ENCODE results near the gene C6orf132.

DNA sequence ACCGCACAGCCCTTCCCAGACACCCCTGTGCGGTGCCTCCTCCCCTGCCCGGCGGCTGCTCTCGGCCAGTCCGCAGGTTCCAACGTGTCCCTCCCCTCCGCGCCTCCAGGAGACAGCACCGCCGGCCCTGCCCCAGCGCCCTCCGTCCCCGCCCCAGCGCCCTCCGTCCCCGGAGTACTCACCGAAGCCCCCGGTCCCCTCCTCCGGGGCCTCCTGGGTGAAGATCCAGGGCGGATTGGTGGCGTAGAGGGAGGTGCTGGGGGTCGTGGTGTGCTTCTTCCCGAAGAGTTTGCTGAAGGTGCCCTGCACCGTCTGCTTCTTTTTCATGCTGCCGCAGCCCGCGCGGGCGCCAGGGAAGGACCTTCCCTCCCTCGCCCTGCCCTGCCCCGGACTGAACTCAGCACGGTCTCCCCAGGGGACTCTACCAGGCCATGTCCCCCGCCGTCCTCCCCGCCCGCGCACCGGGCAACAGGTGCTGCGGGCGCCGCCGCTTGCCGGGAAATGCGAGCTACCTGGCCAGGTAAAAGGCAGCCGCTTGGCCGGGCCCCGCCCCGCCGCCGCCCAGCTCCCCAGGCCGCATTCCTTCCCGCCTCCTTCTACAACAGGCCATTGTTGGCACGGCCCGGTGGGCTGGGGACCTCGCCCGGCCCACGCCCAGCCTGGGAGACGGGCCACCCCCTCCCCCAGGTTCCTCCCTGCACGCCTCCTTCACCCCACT lies at the start of gene C6orf132:
- TF ChIP-seq, protein P1, sequence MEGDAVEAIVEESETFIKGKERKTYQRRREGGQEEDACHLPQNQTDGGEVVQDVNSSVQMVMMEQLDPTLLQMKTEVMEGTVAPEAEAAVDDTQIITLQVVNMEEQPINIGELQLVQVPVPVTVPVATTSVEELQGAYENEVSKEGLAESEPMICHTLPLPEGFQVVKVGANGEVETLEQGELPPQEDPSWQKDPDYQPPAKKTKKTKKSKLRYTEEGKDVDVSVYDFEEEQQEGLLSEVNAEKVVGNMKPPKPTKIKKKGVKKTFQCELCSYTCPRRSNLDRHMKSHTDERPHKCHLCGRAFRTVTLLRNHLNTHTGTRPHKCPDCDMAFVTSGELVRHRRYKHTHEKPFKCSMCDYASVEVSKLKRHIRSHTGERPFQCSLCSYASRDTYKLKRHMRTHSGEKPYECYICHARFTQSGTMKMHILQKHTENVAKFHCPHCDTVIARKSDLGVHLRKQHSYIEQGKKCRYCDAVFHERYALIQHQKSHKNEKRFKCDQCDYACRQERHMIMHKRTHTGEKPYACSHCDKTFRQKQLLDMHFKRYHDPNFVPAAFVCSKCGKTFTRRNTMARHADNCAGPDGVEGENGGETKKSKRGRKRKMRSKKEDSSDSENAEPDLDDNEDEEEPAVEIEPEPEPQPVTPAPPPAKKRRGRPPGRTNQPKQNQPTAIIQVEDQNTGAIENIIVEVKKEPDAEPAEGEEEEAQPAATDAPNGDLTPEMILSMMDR (IDR thresholded peaks at IDR 0.05): peak in 3 of 7 experiments; percentile 15 to 42 (median 25)
- TF ChIP-seq POLR2A (IDR thresholded peaks at IDR 0.05): peak; percentile 84 to 94 (median 91)

Measured in body of pancreas (tissue), 4 donors.